CD4-positive, alpha-beta T cell treated with Interleukin-6 at 100 ng/mL for 8 hours (primary cell): Measurements from ENCODE around the gene ACAN.

Source experiments
- DNase-seq: peaks from one replicate; pipeline ENCODE4 v3.0.0-alpha.2; 2020; ENCODE audit warnings: mixed read lengths, low spot score

Gene ACAN

DNA sequence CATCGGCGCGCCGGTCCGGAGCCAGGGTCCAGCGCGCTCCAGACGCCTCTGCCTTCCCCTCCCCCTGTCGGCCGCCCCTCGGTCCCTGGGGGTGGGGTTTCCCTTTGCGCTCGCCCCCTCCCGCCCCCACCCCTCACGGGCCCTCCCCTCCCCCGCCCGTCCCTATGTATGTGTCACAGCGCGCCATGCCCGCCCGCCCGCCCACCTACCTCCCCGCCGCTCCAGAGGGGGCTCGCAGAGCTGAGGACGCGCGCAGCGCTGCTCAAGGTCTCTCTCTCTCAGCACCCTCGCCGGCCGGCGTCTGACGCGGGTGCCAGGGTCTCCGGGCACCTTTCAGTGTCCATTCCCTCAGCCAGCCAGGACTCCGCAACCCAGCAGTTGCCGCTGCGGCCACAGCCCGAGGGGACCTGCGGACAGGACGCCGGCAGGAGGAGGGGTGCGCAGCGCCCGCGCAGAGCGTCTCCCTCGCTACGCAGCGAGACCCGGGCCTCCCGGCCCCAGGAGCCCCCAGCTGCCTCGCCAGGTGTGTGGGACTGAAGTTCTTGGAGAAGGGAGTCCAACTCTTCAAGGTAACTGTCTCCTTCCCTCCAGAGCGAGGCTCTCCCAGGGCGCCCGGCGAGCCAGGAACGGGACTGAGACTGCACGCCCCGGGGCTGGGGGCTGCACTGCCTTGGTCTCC, at the start of gene ACAN:
Gene ACAN (plus strand): TSS at position 196 of the 679 bp plus-strand sequence. CDS start 32,771 bp downstream, outside the sequence.
- no peak for DNase-seq

DNA sequence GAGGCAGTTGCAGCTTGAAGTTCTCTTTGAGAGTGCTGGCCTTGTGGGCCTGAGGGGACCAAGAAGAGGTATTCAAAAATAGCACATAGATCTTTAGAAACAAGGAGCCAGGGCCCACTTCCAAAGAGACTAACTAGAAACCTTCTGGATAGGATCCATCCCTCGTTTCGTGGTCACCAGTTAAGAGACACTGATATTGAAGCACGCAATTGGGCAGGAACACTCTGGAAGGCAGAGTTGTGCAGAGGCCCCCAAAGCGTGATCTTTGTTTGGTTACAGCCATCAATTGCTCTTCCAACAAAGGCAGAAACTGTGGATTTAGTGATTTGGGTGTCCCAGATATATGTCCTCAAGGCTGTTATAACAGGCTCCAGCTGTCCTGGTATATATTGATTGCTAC, 46.7 kb upstream of the ACAN start:
- DNase-seq = no peak

DNA sequence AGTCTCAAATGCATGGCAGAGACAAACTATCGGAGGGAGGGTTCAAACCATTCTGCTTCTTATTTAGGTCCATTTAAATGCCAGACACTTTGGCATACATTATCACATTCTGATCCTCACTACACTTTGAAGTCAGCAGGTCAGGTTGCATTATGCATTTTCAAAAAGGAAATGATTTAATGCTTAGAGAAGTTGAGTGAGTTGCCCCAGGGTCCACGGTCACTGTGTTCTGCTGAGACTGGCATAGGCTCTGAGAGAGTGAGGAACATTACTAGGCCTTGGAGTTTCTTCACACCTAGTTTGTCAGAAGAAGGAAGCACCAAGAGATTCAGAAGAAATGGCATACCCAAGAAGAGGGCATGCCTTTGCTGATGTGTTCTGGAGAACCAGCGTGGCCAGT, 46.3 kb upstream of the ACAN start:
- no peak for DNase-seq

DNA sequence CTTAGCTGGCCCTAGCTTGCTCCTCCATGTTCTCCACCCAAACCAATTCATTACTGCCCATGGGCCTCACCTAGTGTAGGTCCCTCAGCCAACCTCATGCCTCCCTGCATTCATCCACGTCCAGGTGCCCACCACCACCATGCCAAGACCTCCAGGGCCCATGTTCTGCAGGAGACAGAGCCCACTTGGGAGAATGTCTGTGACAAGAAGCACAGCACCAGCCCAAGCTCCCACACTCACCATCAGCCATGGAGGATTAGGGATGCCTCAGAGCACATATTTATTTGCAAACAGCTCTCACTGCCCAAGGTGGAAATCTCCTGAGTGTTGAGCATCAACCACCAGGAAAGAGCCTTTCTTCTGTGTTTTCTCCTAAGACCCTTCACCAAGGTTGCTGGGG, 43.4 kb upstream of the ACAN start:
- no peak for DNase-seq

DNA sequence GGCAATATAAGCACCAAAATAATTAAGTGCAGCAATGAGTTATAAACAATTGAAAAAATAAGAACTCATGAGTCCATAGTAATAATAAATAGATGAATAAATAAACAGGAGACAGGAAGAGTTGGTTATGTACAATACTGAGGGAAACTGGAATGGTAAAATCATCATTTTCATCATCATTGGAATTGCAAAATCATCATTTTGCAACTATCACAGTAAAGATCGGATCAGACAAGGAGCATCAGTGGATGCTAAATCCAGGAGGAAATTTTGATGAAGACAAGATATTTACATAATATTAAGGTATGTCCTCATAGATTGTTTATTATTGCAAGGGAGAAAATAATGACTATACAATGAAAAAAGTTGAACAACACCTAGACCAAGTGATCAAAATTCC, 38.8 kb upstream of the ACAN start:
- no peak for DNase-seq

DNA sequence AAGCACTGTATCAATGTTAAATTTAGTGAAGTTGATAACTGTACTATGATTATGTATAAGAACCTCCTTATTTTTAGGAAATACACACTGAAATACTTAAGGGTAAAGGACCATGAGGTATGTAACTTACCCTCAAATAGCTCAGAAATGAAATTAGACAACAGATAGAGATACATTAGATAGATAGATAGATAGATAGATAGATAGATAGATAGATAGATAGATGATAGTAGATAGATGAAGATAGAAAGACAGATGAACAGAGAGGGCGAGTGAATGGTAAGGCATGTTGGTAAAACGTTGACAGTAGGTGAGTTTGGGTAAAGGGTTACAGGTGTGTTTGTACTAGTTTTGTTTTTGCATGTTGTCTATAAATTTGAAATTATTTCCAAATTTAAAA, 38.0 kb upstream of the ACAN start:
- no peak for DNase-seq

DNA sequence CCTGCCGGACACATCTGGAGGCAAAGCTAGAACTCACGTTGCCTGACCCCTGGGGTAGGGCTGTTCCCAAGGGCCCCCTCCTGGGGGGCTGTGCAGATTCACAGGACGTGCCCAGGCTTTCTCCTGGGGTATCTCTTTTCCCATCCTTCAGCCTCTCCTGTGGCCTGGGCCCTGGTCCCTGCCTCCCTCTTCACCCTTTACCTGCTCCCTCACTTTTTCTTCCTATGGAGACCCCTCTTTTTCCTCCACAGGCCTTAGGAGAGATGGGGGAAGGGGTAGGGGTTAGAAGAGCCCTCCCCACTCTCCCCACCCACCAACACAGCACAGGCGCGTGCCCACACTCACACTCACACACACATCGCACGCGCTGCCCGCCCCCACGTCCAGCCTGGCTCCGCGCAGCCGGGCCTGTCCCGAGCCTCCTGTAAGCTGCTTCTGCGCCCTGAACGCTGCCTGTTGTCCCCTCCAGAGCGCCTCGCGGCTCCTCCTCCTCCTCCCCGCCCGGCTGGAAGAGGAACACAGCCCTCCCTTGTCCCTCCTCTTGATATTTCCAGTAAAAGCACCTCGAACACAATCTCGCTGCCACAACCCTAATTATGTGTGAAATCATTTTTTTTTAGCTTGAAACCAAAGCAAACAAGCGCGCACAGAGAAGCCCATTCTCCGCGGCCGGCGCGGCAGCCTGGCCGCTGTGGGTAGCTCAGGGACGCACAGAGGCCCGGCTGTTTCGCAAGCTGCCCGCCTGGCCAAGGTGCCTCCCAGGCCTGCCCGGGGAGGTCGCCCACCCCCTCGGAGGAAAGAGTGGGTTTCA, 33.9 kb upstream of the ACAN start:
- no peak for DNase-seq

DNA sequence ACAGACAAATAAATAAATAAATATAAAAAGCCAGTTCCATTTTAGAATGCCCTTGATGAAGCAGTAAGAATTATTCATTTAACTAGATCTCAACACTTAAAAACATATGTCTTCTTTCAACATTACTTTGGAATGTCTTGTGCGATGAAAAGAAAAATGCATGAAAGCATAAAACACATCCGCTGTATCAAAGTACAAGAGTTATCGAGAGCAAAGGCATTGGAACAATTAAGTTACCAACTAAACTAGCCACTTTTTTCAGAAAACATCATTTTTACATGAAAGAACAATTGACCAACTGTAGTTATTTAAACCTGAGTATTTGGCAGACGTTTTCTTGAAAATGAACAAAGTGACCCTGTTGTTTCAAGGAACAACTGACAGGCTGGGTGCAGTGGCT, 27.5 kb upstream of the ACAN start:
- no peak for DNase-seq

DNA sequence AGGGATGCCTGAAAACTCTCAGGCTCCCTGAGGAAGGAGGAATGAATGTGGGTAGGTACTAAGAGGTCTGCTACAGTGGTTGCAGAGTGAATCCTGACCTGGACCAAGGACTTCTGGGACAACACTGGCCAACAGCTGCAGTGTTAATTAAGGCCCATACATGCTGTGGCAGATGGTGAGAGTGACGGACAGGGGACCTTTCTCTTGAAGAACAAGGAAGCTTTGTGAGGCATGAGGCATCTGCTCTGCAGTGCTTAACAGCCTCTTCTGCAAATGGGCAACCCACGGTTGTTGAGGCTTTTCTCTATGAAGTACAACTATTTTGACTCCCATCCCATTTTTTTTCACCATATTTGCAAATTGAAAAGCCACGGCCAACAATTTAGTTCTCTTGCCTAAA, 26.6 kb upstream of the ACAN start:
- no peak for DNase-seq

DNA sequence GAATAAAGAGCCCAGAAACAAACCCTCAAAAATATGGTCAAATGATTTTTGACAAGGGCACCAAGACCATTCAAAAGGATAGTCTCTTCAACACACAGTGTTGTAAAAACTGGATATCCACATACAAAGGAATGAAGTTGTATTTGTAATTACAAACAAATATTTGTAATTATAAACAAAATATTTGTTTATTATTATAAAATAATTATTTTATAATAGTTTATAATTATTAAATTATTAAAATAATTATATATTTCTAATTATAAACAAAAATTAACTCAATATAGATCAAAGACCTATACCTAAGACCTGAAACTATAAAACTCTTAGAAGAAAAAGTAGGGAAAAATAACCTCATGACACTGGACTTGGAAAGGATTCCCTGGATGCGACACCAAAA, 23.3 kb upstream of the ACAN start:
- DNase-seq = no peak

DNA sequence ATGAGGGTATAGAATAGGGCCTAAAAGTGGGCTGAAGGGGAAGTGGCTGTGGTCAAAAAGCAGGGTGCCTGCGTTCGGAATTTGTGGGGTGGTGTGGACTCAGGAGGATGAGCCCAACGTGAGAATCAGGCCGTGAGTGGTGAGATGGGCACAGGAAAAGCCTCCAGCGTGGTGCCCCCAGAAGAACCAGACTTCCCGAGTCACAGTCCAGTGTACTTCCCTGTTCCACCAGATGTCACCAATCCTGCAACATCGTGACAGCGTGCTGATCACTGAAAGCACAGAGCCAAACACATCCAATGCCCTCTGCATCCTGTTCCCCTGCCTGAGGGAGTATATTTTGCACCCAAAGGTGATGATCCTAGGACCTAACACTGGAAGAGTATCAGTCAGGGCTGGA, 20.8 kb upstream of the ACAN start:
- DNase-seq = no peak

DNA sequence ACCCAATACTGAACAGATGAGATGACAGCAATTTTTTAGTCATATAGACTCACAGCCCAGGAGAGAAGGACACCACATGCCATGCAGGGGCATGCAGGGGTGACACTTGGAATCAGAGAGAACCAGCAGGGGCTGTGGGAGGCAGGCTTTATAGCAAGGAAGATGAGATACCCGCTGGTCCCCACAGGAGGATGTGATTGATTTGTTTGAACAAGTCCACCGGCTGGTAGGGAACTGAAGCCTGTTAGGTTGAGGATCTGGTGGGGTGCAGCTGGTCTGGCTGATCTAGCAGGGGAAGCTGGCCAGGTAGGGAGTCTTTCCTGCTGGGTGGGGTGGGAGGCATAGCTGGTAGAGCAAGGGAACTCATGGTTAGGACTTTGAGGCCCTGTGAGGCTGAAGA, 18.0 kb upstream of the ACAN start:
- DNase-seq = no peak

DNA sequence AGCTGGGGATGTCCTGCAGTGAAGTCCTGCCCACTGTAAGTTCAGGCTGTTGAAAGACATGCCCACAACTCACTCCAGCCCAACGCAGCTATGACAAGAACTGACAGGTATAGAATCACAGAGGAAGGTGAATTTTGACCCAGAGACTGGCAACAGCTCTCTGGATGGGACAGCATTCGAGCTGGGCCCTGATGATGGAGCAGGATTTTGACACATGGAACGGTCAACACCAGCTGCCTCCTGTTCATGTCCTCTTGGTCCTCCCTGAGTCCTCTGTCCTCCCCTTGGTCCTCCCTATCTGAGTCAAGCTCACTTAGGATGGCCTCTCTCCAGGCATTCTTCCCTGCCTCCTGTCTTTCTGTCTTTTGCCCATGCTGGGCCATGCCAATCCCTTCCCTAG, 15.2 kb upstream of the ACAN start:
- no peak for DNase-seq

DNA sequence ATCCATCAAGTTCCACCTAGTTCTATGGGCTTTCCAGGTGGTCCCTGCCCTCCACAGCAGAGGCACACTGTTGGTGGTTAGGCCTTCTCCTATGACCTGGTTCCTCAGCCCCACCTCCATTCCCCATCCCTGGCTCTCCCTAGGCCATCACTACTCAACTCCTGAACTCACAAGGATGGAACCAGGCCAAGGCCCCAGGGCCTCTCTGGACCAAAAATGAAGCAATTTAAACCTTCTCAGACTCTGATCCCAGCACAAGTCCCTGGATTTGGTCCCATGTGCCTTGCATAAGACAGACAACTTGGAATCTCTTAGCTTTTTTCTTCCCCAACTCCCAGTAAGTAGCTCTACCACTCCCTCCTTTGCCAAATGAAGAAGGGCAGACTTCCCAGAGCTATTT, 14.4 kb upstream of the ACAN start:
- DNase-seq = no peak

DNA sequence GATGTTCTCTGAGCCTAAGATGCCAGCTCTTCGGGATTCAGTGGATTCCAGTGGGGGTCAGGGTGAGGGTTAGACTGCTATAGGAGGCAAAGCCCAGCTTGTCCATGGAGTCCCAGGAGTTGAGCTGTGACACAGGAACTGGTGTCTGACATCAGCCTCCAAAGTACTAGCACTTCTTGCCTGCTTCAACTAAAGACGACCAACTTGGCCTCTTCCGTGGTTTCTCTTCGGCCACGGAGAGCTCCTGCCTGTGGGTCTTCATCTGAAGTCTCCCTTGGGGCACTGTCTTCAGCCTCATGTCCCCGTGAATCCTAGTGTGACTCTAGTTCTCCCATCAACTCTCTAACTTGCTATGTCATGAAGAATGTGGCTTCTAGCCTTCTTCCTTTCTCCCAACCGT, 12.8 kb upstream of the ACAN start:
- DNase-seq = no peak

DNA sequence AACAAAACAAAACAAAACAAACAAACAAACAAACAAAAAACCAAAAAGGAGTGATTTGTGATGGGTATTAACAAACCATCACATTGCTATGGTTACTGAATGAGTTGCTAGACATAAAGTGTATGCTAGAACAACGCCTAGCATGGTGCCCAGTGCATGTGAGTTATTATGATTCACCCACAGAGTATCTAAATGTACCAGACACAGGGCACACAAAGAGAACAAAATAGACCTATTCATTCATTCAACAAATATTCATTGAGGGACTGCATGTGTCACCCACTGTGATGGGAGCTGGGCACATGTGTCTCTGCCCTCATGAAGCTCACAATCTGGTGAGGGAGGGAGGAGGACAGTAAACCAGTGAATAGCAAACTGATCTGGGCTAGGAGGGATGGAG, 11.6 kb upstream of the ACAN start:
- DNase-seq = no peak

DNA sequence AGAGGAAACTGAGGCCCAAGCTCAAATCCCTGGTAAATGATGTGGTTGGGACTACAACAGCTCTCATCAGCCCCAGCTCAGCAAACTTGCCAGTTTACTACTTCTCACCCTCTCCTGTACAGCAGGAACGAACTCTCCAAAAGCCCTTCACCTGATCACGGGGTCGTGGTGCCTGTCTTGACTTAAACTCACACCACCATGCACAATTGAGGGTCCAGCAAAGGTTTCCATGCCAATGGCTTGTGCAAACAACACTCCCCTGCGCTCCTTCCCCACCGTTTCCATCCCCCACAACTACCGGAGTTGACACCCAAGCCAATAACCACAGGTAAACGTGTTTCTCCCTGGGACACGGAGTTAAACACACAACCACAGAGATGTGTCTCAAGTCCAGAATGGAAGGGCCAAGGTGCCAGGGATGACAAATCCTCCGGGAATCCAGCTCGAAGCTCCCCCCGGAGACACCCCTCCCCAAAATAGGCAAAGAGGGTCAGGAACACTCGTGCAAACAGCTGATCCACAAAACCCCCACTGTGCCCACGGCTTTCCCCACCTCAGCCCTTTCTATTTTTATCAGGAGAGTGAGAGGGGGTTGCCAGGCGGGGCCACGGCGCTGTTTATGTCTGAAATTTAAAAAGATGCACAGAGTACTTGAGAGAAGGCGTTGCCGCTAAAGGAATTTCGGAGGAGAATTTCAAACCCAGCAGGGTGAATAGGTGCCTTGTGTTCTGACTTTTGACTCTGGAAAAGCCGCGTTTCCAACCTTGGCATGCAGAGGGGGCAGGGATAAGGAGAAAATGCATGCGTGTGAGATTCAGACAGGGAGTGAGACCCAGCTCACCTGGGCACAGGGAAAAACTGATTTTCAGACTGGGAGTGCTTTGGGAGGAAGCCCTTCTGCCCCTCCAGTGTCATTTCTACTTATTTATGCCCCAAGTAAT, 10.6 kb upstream of the ACAN start:
- no peak for DNase-seq

DNA sequence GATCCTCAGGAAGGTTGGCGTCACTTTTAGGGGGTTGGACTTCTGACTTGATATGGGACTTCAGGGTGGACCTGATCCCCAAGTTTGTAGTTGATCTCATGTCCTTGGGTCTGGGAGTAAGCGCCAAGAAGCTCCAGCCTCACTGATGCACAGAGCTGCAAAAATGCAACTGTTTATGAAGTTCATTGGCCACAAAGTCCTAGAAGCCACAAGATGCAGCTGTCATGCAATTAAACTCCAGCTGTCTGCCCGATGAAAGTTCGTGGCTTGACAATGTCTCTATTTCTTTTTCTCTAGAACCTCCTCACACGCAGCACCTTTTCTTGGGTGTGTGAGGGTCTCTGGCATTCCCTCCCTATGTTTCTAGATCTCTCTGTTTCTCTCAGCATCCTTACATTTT, 9.2 kb upstream of the ACAN start:
- DNase-seq = no peak

DNA sequence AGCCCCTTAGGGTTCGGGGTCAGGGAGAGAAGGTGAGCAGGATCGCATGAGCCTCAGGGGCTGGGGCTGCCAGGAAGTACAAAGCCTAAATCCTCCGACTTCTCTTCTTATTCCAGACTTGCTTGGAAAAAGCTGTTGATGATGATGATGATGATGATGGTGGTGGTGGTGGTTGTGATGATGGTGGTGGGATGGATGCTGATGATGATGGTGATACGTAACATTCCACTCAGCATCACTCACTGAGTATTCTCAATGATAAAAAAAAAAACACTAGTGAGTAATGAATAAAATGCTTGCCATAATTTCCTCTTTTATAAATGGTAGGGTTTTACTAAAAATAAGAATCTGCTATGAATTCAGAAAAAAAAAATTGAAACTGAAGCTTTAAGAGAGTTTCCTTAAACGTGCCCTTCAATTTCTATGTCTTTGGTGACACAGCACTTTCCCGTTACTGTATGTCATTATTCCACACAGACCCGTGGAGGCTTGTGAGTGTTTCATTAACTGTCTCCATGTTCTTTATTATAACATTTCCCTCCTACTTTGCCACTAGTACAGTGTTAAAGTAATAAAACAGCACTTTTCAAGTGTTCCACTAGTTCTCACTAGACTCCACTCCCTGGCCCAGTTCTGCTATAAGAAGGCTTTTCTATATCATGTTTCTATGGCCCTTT, 5.4 kb upstream of the ACAN start:
- no peak for DNase-seq

DNA sequence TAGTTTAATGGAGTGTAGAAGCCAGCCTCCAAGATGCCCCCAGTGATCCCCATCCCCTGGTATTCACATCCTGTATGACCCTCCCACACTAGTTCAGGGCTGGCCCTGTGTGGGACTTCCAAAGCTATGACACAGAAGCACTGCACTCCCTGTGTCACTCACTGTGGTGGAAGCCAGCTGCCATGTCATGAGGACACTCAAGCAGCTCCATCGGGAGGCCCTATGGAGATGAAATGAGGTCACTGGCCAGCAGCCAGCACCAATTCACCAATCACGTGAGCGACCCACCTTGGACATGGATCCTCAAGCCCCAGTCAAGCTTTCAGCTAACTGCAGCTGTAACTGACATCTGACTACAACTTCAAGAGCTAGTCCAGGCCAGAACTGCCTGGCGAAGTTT, 3.9 kb upstream of the ACAN start:
- DNase-seq = no peak

DNA sequence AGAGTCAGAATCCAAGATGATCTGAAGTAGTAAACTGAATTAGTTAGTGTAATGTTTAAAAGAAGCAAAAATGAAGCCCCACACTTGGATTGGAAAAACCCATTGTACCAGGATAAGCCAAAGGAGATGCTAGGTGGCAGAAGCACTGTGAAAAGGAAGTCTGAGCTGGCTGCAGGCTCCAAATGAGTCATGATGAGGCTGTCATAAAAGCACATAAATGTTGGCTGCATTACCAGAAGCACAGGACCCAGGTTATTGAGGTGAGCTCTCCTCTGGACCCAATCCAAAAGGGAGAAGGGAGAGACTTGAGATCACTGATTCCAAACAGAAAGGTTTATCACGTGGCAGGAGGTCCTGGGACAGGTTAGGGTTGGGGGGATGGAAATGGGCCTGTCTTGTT, 3.2 kb upstream of the ACAN start:
- DNase-seq = no peak

DNA sequence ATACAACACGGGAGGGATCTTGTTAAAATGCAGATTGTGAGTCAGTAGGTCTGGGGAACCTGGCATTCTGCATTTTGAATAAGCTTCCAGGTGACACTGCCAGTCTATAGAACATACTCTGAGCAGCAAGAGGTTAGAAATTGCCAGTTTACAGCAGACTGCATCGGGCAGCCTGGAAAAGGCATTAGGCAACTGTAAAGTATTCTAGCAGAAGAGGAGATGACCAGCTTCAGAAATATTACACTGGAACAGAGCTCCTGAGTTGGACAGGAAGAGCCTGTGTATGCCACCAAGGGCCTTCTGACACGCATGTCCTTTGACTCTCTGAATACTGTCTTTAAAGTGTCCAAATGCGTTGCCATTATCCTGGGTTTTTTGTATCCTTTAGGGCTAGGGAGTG, 2.5 kb upstream of the ACAN start:
- no peak for DNase-seq
